H1 (cell line): ENCODE measurements around the gene MAP1B. TPM values are rescaled to one million over a fixed set of nuclear protein-coding genes. Genes with fewer than 3 reads are reported as not detected.

ENCODE experiments used
- BACH1 ChIP-seq: IDR thresholded peaks from 2 replicates; pipeline ENCODE4 v1.6.1; 2012; ENCODE audit warnings: low read length, improper control_type of control experiment
- BRCA1 ChIP-seq: IDR thresholded peaks from 2 replicates; pipeline ENCODE4 v1.6.1; 2012; ENCODE audit warnings: low read depth, low read length, improper control_type of control experiment
- CEBPB ChIP-seq: IDR thresholded peaks from 2 replicates; pipeline ENCODE4 v1.6.1; 2012; ENCODE audit warnings: low read depth, low read length
- CHD2 ChIP-seq: IDR thresholded peaks from 2 replicates; pipeline ENCODE4 v1.6.1; 2012; ENCODE audit warnings: low read length, improper control_type of control experiment
- CREB1 ChIP-seq: IDR thresholded peaks from 2 replicates; pipeline ENCODE4 v1.6.1; 2012; ENCODE audit warnings: inconsistent platforms
- CTCF ChIP-seq, 3 experiments: IDR thresholded peaks; 1 replicate in 2 of 3; 2 replicates in 1 of 3; pipeline versions ENCODE4 v1.5.1 to v1.6.1; 2011; ENCODE audit warnings: low read length in 3 of 3, mild to moderate bottlenecking in 3 of 3, inconsistent platforms in 2 of 3, low read depth in 1 of 3, moderate library complexity in 1 of 3; ENCODE audit not compliant: insufficient read depth in 1 of 3; ENCODE audit errors: control extremely low read depth in 1 of 3
- EP300 ChIP-seq, 2 experiments: IDR thresholded peaks; 1 replicate in 1 of 2; 2 replicates in 1 of 2; pipeline ENCODE4 v1.6.1; 2011 to 2012; ENCODE audit warnings: low read depth in 2 of 2, low read length in 2 of 2, mild to moderate bottlenecking in 2 of 2, borderline replicate concordance in 1 of 2, inconsistent platforms in 1 of 2, moderate library complexity in 1 of 2
- GTF2F1 ChIP-seq: IDR thresholded peaks from 2 replicates; pipeline ENCODE4 v1.6.1; 2012; ENCODE audit warnings: low read depth, low read length, improper control_type of control experiment, borderline replicate concordance
- KDM5A ChIP-seq: fragments of 200-600 bp; IDR thresholded peaks from 2 replicates; pipeline ENCODE4 v1.7.1; 2012; ENCODE audit warnings: mild to moderate bottlenecking, low read length, inconsistent platforms, mixed read lengths
- NANOG ChIP-seq: IDR thresholded peaks from 2 replicates; pipeline ENCODE4 v1.6.1; 2011; ENCODE audit warnings: low read length, low read depth, mild to moderate bottlenecking, inconsistent platforms; ENCODE audit not compliant: insufficient read depth, poor library complexity, severe bottlenecking
- NRF1 ChIP-seq: IDR thresholded peaks from 2 replicates; pipeline ENCODE4 v1.6.1; 2011; ENCODE audit warnings: mild to moderate bottlenecking, low read depth, low read length, improper control_type of control experiment
- POLR2AphosphoS5 ChIP-seq: IDR thresholded peaks from 2 replicates; pipeline ENCODE4 v1.6.1; 2011; ENCODE audit warnings: low read depth, low read length
- SAP30 ChIP-seq: fragments of 300-600 bp; sonication (generic); IDR thresholded peaks from 2 replicates; pipeline ENCODE4 v1.7.1; 2012; ENCODE audit warnings: low read length, moderate library complexity, mild to moderate bottlenecking, inconsistent platforms; ENCODE audit not compliant: insufficient read depth, insufficient replicate concordance
- SIN3A ChIP-seq, 2 experiments: IDR thresholded peaks in 1 of 2; conservative IDR thresholded peaks in 1 of 2; 2 replicates each; pipeline ENCODE4 v1.6.1; 2011 to 2012; ENCODE audit warnings: low read length in 2 of 2, improper control_type of control experiment in 1 of 2, low read depth in 1 of 2, mild to moderate bottlenecking in 1 of 2
- SIX5 ChIP-seq: IDR thresholded peaks from 2 replicates; pipeline ENCODE4 v1.6.1; 2011; ENCODE audit warnings: mild to moderate bottlenecking, low read depth, low read length
- SP1 ChIP-seq: IDR thresholded peaks from 2 replicates; pipeline ENCODE4 v1.6.1; 2011; ENCODE audit warnings: low read depth, low read length
- SRF ChIP-seq: IDR thresholded peaks from 2 replicates; pipeline ENCODE4 v1.6.1; 2011; ENCODE audit warnings: mild to moderate bottlenecking, low read depth, low read length, moderate library complexity
- TAF1 ChIP-seq: IDR thresholded peaks from 2 replicates; pipeline ENCODE4 v1.6.1; 2011; ENCODE audit warnings: mild to moderate bottlenecking, low read depth, low read length
- TCF12 ChIP-seq: IDR thresholded peaks from 2 replicates; pipeline ENCODE4 v1.6.1; 2011; ENCODE audit warnings: low read depth, mild to moderate bottlenecking, low read length
- polyA plus RNA-seq, 7 experiments: library from polyadenylated mRNA; depleted of rRNA in 3 of 7; stranded (reverse) in 5 of 7; unstranded in 2 of 7; fragments of >200 nt in 5 of 7; fragments of 200-250 nt in 2 of 7; gene quantifications; 1 replicate in 5 of 7; 2 replicates in 1 of 7; 4 replicates in 1 of 7; pipeline versions ENCODE4 v1.2.1 to v1.2.3, GENCODE V29; 2011 to 2013; ENCODE audit warnings: missing spikeins in 2 of 7, mixed read lengths in 2 of 7
- total RNA-seq: library from RNA; stranded (reverse); fragmentation: NEBNext Ultra II Directional; extraction: Animal tissue kit (Norgen Biotek cat#: 25700); gene quantifications from 2 replicates; pipeline ENCODE4 v1.2.1, GENCODE V29; 2021
- TF ChIP-seq, protein P1 (sequence below): IDR thresholded peaks from 2 replicates; pipeline ENCODE4 v1.6.1; 2012; ENCODE audit warnings: inconsistent platforms

MAP1B gene
- total and polyA plus RNA-seq, 2 of the 8 experiments (the other 6 are each of a cell fraction or from before 2014, with no cell fraction given), result 24.5 to 120 TPM

DNA sequence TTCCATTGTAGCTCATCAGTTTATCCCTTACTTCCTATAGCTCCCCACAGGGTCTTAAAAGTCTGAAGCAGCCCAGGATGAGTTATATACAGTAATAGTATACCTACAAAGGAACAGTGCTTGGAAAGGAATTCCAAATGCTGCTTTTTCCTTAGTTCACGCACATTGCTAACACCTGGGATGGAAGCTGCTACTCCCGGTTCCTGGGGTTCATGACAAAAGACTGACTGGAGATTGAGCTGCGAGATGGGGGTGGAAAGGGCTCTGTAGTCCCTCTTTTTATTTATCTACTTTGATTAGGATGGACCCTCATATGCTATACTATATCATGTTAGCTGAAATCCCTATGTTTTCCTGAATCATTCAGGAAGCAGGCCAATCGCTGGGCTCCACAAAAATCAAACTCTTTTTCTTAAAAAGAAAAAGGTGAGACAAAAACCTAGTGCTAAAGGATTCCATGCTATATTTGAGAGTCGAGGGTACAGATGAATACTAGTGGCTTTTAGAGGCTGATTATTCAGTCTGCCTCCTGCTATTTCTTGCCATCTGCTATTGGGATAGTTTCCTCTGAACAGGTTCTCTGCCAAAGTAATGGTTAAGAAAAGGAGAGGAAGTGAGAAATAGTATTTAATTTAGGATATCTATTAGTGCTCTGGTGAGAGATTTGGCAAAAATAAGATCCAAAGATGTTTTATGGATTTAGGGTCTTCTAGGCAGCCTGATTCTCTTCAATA lies 131.6 kb downstream of the MAP1B start (continued):
- TF ChIP-seq, protein P1, sequence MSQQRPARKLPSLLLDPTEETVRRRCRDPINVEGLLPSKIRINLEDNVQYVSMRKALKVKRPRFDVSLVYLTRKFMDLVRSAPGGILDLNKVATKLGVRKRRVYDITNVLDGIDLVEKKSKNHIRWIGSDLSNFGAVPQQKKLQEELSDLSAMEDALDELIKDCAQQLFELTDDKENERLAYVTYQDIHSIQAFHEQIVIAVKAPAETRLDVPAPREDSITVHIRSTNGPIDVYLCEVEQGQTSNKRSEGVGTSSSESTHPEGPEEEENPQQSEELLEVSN, result no peak
- TF ChIP-seq SIN3A (conservative IDR thresholded peaks at IDR 0.05 in 1 of 2, IDR thresholded peaks at IDR 0.05 in 1 of 2; ENCODE audit: low read depth in 1 of 2, low read length in 2 of 2) (no peak), EP300 (IDR thresholded peaks at IDR 0.05; ENCODE audit: borderline replicate concordance in 1 of 2, low read depth in 2 of 2, low read length in 2 of 2) (no peak; a peak in 1 of 3 replicates), TCF12 (peak; percentile 91), SAP30 (no peak), BRCA1 (no peak), GTF2F1 (no peak), SIX5 (no peak), SP1 (peak; percentile 60; the same call in 1 of the 2 replicates), TAF1 (no peak), CREB1 (no peak), CHD2 (no peak), POLR2AphosphoS5 (no peak), BACH1 (no peak), SRF (no peak), CEBPB (no peak), KDM5A (no peak), CTCF (IDR thresholded peaks at IDR 0.05; ENCODE audit: control extremely low read depth in 1 of 3, insufficient read depth in 1 of 3, low read depth in 1 of 3, low read length in 3 of 3) (no peak), NANOG (peak; percentile 20), NRF1 (no peak)
- TF ChIP-seq, all 59 proteins: peak for 8
